Duodenal mucosa (tissue), 2 donors: ENCODE measurements around the gene REL.
"Not testable (repeated sequence)": the region's sequence is repeated elsewhere in the genome, so short reads cannot be mapped to it uniquely, and the experiment has no call there.

Source experiments
- H3K27ac ChIP-seq: one replicate; pipeline ENCODE4 v1.7.0; 2013; ENCODE audit warnings: low read depth, low read length
- H3K27me3 ChIP-seq, 2 donors: one replicate each; pipeline ENCODE4 v1.7.0; 2013; ENCODE audit warnings: low read length in 2 of 2, control low read depth in 1 of 2; ENCODE audit not compliant: insufficient read depth in 2 of 2, control insufficient read depth in 1 of 2
- H3K36me3 ChIP-seq, 2 donors: one replicate each; pipeline ENCODE4 v1.7.0; 2013; ENCODE audit warnings: low read length in 2 of 2, control low read depth in 1 of 2; ENCODE audit not compliant: insufficient read depth in 2 of 2, control insufficient read depth in 1 of 2
- H3K4me1 ChIP-seq, 2 donors: one replicate each; pipeline ENCODE4 v1.7.0; 2013; ENCODE audit warnings: low read length in 2 of 2, control low read depth in 1 of 2; ENCODE audit not compliant: insufficient read depth in 2 of 2, control insufficient read depth in 1 of 2
- H3K4me3 ChIP-seq, 2 donors: one replicate each; pipeline ENCODE4 v1.7.0; 2013; ENCODE audit warnings: low read length in 2 of 2, low read depth in 1 of 2
- H3K9ac ChIP-seq, 2 donors: one replicate each; pipeline ENCODE4 v1.7.0; 2013; ENCODE audit warnings: low read length in 2 of 2, low read depth in 1 of 2
- H3K9me3 ChIP-seq, 2 donors: one replicate each; pipeline ENCODE4 v1.7.0; 2013; ENCODE audit warnings: low read length in 2 of 2, control low read depth in 1 of 2; ENCODE audit not compliant: control insufficient read depth in 1 of 2

The REL gene

DNA sequence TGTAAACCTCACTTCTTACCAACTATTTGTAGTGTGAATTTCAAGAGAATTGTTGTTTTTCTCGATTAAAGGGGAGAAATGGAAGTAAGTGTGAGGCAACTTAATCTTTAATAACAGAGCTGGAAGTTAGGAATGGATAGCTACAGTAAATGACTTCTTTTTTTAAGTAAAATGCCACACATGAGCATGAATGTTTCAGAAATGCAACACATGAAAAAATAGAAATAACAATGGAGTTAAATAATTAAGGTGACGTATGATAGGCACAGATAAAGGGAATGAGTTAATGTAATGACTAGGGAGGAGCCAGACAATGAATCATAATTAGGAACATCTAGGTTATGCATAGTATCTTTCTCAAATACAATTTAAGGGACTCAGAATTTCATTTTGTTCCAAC, 3.4 kb downstream of the REL start:
- Histone ChIP-seq H3K9me3 (no peaks in the 10 kb centered on the region), H3K4me3 (peak overlapping the region; percentile 10 to 30), H3K27me3 (no peaks in the 10 kb centered on the region), H3K4me1 (peaks cover 8 to 16% of the 10 kb centered on the region in 2 donors), H3K27ac (no peak overlapping the region), H3K36me3 (no peaks in the 10 kb centered on the region), H3K9ac (peak overlapping the region; percentile 20 to 85)

DNA sequence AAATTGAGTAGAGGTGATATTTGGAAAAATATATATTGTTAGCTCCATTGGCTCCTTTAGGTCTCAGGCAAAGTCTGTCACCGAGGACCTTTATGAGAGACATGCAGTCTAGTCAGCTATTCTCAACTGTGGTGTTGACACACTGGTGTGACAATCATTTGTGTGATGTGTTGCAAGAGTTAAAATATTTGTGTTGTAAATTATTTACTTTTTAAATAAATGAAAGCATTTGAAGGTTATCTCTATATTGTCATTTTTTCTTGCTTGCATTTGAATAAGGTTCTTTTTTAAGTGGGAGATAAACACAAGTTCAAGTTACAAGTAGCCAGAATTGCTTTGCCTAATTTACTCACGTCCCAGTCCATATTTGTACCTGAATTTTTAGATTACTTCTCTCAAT, 4.3 kb downstream of the REL start:
- Histone ChIP-seq H3K9ac (peak overlapping the region in 1 of 2 donors; percentile 22), H3K4me3 (peak overlapping the region; percentile 10 to 11), H3K27ac (no peak overlapping the region)

DNA sequence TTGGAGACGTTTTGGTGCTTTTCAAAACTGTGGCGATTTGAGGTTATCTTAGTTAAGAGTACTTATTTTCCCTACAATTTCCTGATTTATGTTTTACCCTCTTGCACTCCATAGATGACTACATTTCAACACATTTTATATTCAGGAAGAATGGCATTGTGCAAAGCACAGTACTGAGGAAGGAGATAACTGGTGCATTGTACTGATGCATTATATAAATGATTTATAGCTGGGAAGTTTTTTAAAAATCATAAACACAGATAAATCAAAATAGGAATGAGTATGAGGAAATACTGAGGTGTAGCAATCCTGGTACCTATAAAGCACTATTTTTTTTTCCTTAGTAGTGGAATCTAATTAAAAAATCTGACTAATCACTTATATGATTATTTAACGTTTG, 5.6 kb downstream of the REL start:
- Histone ChIP-seq H3K27ac (no peak overlapping the region), H3K4me1 (peaks cover 8 to 16% of the 10 kb centered on the region in 2 donors), H3K4me3 (no peak overlapping the region), H3K27me3 (no peaks in the 10 kb centered on the region), H3K36me3 (no peaks in the 10 kb centered on the region), H3K9me3 (no peaks in the 10 kb centered on the region), H3K9ac (no peak overlapping the region)

More for the DNA sequence above, 4.3 kb downstream of the REL start:
- Histone ChIP-seq H3K27me3 (no peaks in the 10 kb centered on the region), H3K4me1 (peaks cover 8 to 16% of the 10 kb centered on the region in 2 donors), H3K36me3 (no peaks in the 10 kb centered on the region), H3K9me3 (no peaks in the 10 kb centered on the region)

GRCh38 chr2:60888853-60889252, 7.5 kb downstream of the REL start:
- H3K9me3 ChIP-seq = no peaks in the 10 kb centered on the region
- peaks cover 8 to 16% of the 10 kb centered on the region in 2 donors for H3K4me1 ChIP-seq
- no peak overlapping the region for H3K9ac ChIP-seq
- H3K27ac ChIP-seq = no peak overlapping the region
- H3K36me3 ChIP-seq = peaks cover 0 to 5% of the 10 kb centered on the region in 2 donors
- H3K4me3 ChIP-seq = no peak overlapping the region
- no peaks in the 10 kb centered on the region for H3K27me3 ChIP-seq

DNA sequence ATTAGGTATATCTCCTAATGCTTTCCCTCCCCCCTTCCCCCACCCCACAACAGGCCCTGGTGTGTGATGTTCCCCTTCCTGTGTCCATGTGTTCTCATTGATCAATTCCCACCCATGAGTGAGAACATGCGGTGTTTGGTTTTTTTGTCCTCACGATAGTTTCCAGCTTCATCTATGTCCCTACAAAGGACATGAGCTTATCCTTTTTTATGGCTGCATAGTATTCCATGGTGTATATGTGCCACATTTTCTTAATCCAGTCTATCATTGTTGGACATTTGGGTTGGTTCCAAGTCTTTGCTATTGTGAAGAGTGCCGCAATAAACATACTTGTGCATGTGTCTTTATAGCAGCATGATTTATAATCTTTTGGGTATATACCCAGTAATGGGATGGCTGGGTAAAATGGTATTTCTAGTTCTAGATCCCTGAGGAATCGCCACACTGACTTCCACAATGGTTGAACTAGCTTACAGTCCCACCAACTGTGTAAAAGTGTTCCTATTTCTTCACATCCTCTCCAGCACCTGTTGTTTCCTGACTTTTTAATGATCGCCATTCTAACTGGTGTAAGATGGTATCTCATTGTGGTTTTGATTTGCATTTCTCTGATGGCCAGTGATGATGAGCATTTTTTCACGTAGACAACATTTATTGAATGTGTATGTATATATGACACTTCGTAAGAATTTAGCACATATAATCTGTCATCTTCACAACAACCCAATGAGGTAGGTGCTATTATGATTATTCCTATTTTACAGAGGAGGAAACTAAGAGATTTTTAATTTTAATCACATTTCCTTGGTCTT, 8.4 kb downstream of the REL start:
- not testable (repeated sequence) for H3K36me3 ChIP-seq, H3K27ac ChIP-seq, H3K9me3 ChIP-seq, H3K27me3 ChIP-seq, H3K4me3 ChIP-seq, H3K9ac ChIP-seq
- peaks cover 8 to 16% of the 10 kb centered on the region in 2 donors for H3K4me1 ChIP-seq

DNA sequence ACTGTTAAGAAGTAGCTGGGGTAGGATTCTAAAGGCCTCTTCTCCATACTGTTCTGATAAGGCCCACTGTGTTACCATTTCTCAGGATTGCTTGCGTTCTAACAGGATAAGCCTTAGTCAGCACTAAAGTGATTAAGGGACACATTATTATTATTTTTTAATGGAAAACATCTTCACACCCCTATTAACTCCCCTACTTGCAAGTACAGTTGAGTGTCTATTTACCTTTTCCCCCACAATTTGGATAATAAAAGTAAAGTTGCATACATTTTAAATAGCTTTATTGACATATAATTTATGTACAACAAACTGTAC, 9.0 kb downstream of the REL start:
- Histone ChIP-seq H3K36me3 (peaks cover 7 to 13% of the 10 kb centered on the region in 2 donors), H3K4me1 (peaks cover 4 to 12% of the 10 kb centered on the region in 2 donors), H3K27me3 (no peaks in the 10 kb centered on the region), H3K9me3 (no peaks in the 10 kb centered on the region), H3K4me3 (no peak overlapping the region), H3K9ac (no peak overlapping the region), H3K27ac (no peak overlapping the region)

DNA sequence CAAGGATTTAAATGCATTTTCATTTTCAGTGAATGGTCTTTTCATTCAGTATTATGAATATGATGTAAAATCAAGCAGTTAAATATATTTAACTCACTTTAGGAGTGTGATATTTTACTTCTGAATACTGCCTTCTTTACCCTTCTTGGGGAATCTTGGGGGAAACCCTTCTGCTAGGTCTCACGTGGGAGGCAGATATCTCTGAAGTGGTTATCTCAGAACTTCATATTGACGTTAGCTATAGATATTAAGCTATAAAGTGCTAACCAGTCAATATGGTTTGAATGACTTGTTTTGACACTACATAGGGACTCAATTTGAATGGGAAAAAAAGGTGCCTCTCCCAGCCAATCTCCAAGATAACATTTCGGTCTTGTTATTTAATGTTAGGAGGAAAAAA, 9.8 kb downstream of the REL start:
- H3K9ac ChIP-seq = no peak overlapping the region
- H3K9me3 ChIP-seq = no peaks in the 10 kb centered on the region

DNA sequence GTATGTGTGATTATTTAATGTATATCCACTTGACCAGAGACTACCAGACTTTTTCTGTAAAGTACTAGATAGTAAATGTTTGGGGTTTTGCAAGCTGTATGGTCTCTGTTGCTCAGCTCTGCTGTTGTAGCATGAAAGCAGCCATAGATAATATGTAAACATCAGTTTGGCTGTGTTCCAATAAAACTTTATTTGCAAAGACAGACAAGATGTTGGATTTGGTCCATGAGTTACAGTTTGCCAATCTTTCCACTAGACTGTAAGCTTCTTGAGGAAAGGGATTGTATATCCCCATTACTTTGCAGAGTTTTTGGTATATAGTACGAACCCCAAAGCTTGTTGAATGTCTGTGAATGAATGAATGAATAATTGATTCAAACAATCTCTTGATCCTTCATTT, 17.2 kb downstream of the REL start:
- Histone ChIP-seq H3K4me1 (no peaks in the 10 kb centered on the region), H3K27ac (no peak overlapping the region), H3K4me3 (no peak overlapping the region), H3K27me3 (no peaks in the 10 kb centered on the region), H3K36me3 (peaks cover 16 to 66% of the 10 kb centered on the region in 2 donors), H3K9me3 (no peaks in the 10 kb centered on the region), H3K9ac (no peak overlapping the region)

More for the DNA sequence above, 9.8 kb downstream of the REL start:
- Histone ChIP-seq H3K4me3 (no peak overlapping the region), H3K4me1 (peaks cover 0 to 5% of the 10 kb centered on the region in 2 donors), H3K27ac (no peak overlapping the region), H3K36me3 (peaks cover 10 to 21% of the 10 kb centered on the region in 2 donors), H3K27me3 (no peaks in the 10 kb centered on the region)

- H3K4me3 ChIP-seq = no peak overlapping the region
- no peak overlapping the region for H3K27ac ChIP-seq
- H3K4me1 ChIP-seq = no peaks in the 10 kb centered on the region
- no peaks in the 10 kb centered on the region for H3K27me3 ChIP-seq
- H3K9ac ChIP-seq = no peak overlapping the region
- H3K36me3 ChIP-seq = peaks cover 15 to 62% of the 10 kb centered on the region in 2 donors
- H3K9me3 ChIP-seq = no peaks in the 10 kb centered on the region
Measured at GRCh38 chr2:60899230-60899891, 18.0 kb downstream of the REL start.

DNA sequence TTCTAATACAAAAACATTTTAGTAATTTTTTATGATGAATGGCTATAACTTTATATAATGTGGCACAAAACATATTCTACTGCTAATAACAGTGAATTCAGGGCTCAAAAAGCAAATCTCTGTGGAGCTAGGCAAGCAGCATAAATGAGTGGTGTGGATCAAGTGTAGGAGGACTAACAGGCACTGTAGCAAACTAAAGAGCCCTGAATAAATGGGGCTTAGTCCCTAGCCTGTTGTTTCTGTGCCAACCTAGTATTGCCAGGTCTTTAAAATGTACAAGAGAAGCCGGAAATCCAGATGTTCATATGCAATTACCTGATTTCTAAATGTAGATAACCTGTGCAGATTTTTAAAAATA, 18.5 kb downstream of the REL start:
- Histone ChIP-seq H3K4me3 (no peak overlapping the region), H3K27me3 (no peaks in the 10 kb centered on the region), H3K27ac (no peak overlapping the region), H3K4me1 (no peaks in the 10 kb centered on the region), H3K36me3 (peaks cover 12 to 59% of the 10 kb centered on the region in 2 donors), H3K9ac (no peak overlapping the region), H3K9me3 (no peaks in the 10 kb centered on the region)
